ENCODE data around the gene NECTIN1. TPM values are rescaled to one million over a fixed set of nuclear protein-coding genes. Genes with fewer than 3 reads are reported as not detected.

The NECTIN1 gene
- total RNA-seq, 1 donor from 2014 or later: 85.3 TPM

- TF ChIP-seq CTCF (IDR thresholded peaks at IDR 0.05; ENCODE audit: insufficient read depth, low read length, severe bottlenecking): no peak
- Histone ChIP-seq H3K36me3 (ENCODE audit: control insufficient read depth, insufficient read depth, low read length) (no peaks in the 10 kb centered on the region), H3K4me3 (ENCODE audit: low read depth, low read length) (no peak overlapping the region), H3K27me3 (ENCODE audit: control insufficient read depth, insufficient read depth, low read length) (peaks cover 10% of the 10 kb centered on the region)
- no peak for FAIRE-seq
- DNase-seq (ENCODE audit: low read depth): no peak
Measured at GRCh38 chr11:119647254-119647653, 81.7 kb downstream of the NECTIN1 start.

- no peak for TF ChIP-seq CTCF (IDR thresholded peaks at IDR 0.05; ENCODE audit: insufficient read depth, low read length, severe bottlenecking)
- DNase-seq (ENCODE audit: low read depth) (no peak), FAIRE-seq (no peak)
- Histone ChIP-seq H3K27me3 (ENCODE audit: control insufficient read depth, insufficient read depth, low read length) (peaks cover 11% of the 10 kb centered on the region), H3K36me3 (ENCODE audit: control insufficient read depth, insufficient read depth, low read length) (no peaks in the 10 kb centered on the region), H3K4me3 (ENCODE audit: low read depth, low read length) (no peak overlapping the region)
Measured at GRCh38 chr11:119645018-119645417, 84.0 kb downstream of the NECTIN1 start.

GRCh38 chr11:119644502-119644901, 84.5 kb downstream of the NECTIN1 start:
- H3K27me3 ChIP-seq (ENCODE audit: control insufficient read depth, insufficient read depth, low read length): peaks cover 13% of the 10 kb centered on the region
- no peaks in the 10 kb centered on the region for H3K36me3 ChIP-seq (ENCODE audit: control insufficient read depth, insufficient read depth, low read length)
- no peak for DNase-seq (ENCODE audit: low read depth)
- TF ChIP-seq CTCF (IDR thresholded peaks at IDR 0.05; ENCODE audit: insufficient read depth, low read length, severe bottlenecking): no peak
- FAIRE-seq: no peak
- H3K4me3 ChIP-seq (ENCODE audit: low read depth, low read length): no peak overlapping the region

GRCh38 chr11:119643876-119644225, 85.1 kb downstream of the NECTIN1 start:
- Histone ChIP-seq H3K4me3 (ENCODE audit: low read depth, low read length) (no peak overlapping the region), H3K36me3 (ENCODE audit: control insufficient read depth, insufficient read depth, low read length) (no peaks in the 10 kb centered on the region), H3K27me3 (ENCODE audit: control insufficient read depth, insufficient read depth, low read length) (peaks cover 13% of the 10 kb centered on the region)
- FAIRE-seq: peak; percentile 23
- DNase-seq (ENCODE audit: low read depth): no peak
- TF ChIP-seq CTCF (IDR thresholded peaks at IDR 0.05; ENCODE audit: insufficient read depth, low read length, severe bottlenecking): no peak

- FAIRE-seq (no peak), DNase-seq (ENCODE audit: low read depth) (no peak)
- Histone ChIP-seq H3K27me3 (ENCODE audit: control insufficient read depth, insufficient read depth, low read length) (peaks cover 13% of the 10 kb centered on the region), H3K36me3 (ENCODE audit: control insufficient read depth, insufficient read depth, low read length) (no peaks in the 10 kb centered on the region), H3K4me3 (ENCODE audit: low read depth, low read length) (no peak overlapping the region)
- no peak for TF ChIP-seq CTCF (IDR thresholded peaks at IDR 0.05; ENCODE audit: insufficient read depth, low read length, severe bottlenecking)
Measured at GRCh38 chr11:119643212-119643875, 85.7 kb downstream of the NECTIN1 start.
